ENCODE results near the gene CD44. TPM values are rescaled to one million over a fixed set of nuclear protein-coding genes. Genes with fewer than 3 reads are reported as not detected.

Gene CD44
- total and polyA plus RNA-seq, 12 donors = 7.0 to 104 (median 25.2) TPM

- Histone ChIP-seq H3K4me1 (peaks cover 0 to 34% (median 10%) of the 10 kb centered on the region in 9 donors), H3K27ac (peak overlapping the region; percentile 8 to 88 (median 72)), H3K9me3 (no peaks in the 10 kb centered on the region), H3K4me3 (no peak overlapping the region), H3K36me3 (no peaks in the 10 kb centered on the region), H3K27me3 (no peaks in the 10 kb centered on the region)
- TF ChIP-seq CTCF (IDR thresholded peaks at IDR 0.05) = no peak
- intact Hi-C loops (cut with DNase I) = loop anchor here in 4 of 10 donors (5.0 to 10.0 kb wide), 5 partner anchors 118 to 324 kb away; no protein-coding TSS in a partner anchor
- ATAC-seq (peak; percentile 55 to 96 (median 92)), DNase-seq (peak in 1 of 2 donors; percentile 60)
- WGBS, 2 donors = 26 to 32% methylated on average over 2 of the region's 2 CpGs
Measured at GRCh38 chr11:35246745-35247144, 107.8 kb downstream of the CD44 start.

DNA sequence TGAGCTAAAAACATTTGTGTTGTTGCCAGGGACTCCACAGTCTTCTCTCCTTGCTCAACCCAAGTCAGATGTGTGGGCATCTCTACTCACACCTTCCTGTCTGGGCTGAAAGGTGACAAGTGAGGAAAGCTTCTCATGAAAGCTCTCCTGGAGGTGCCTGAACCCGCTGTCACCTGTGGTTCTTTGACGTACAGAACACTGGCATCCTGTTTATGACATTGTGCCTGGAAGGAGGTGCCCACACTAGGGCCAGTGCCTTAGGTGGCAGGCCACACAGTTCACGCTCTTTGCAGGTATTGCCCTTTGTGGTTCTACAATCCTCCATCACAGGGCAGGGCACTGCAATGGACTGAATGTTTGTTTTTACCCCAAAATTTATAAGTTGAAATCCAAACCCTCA lies 108.5 kb downstream of the CD44 start:
- ATAC-seq (peak in 6 of 8 donors; percentile 12 to 51 (median 26)), DNase-seq (no peak)
- intact Hi-C loops (cut with DNase I) = loop anchor here in 4 of 10 donors (5.0 to 10.0 kb wide), 5 partner anchors 117 to 325 kb away; no protein-coding TSS in a partner anchor
- H3K9me3 ChIP-seq = no peaks in the 10 kb centered on the region
- peak overlapping the region in 8 of 10 donors; percentile 50 to 88 (median 83) for H3K27ac ChIP-seq
- no peak for TF ChIP-seq CTCF (IDR thresholded peaks at IDR 0.05)
- H3K27me3 ChIP-seq = no peaks in the 10 kb centered on the region
- no peak overlapping the region for H3K4me3 ChIP-seq
- H3K4me1 ChIP-seq = peaks cover 0 to 34% (median 10%) of the 10 kb centered on the region in 9 donors
- no peaks in the 10 kb centered on the region for H3K36me3 ChIP-seq
- WGBS, 2 donors = 81 to 87% methylated on average over 3 of the region's 3 CpGs

DNA sequence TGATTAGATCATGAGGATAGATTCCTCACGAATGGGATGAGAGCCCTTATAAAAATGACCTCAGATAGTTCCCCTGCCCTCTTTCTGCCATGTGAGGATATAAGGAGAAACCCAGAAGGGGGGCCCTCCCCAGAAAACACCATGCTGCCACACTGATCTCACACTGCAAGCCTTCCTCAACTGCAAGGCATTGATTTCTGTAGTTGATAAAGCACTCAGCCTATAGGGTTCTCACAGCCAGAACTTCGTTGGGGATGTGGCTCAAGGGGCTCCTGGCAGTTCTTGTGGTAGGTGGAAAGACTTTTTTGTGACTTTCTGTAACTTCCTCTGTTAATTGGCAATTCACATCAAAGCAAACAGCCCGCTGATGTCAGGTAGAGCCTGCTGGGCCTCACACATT lies 108.9 kb downstream of the CD44 start:
- Histone ChIP-seq H3K27ac (peak overlapping the region in 7 of 10 donors; percentile 50 to 88 (median 84)), H3K36me3 (no peaks in the 10 kb centered on the region), H3K27me3 (no peaks in the 10 kb centered on the region), H3K9me3 (no peaks in the 10 kb centered on the region), H3K4me3 (no peak overlapping the region), H3K4me1 (peaks cover 0 to 34% (median 10%) of the 10 kb centered on the region in 9 donors)
- TF ChIP-seq CTCF (IDR thresholded peaks at IDR 0.05) = no peak
- no peak for DNase-seq
- ATAC-seq = no peak
- WGBS, 2 donors = 84 to 88% methylated on average over 3 of the region's 3 CpGs
- intact Hi-C loops (cut with DNase I) = loop anchor here in 4 of 10 donors (5.0 to 10.0 kb wide), 5 partner anchors 117 to 326 kb away; no protein-coding TSS in a partner anchor

- Histone ChIP-seq H3K9me3 (no peaks in the 10 kb centered on the region), H3K4me3 (no peak overlapping the region), H3K36me3 (no peaks in the 10 kb centered on the region), H3K27me3 (no peaks in the 10 kb centered on the region), H3K27ac (no peak overlapping the region), H3K4me1 (peaks cover 0 to 34% (median 13%) of the 10 kb centered on the region in 9 donors)
- intact Hi-C loops (cut with DNase I) = loop anchor here in 4 of 10 donors (5.0 to 10.0 kb wide), 5 partner anchors 116 to 326 kb away; no protein-coding TSS in a partner anchor
- no peak for ATAC-seq
- WGBS, 2 donors = 75 to 77% methylated on average over 4 of the region's 4 CpGs
- no peak for TF ChIP-seq CTCF (IDR thresholded peaks at IDR 0.05)
- DNase-seq = no peak
Measured at GRCh38 chr11:35248558-35249323, 109.8 kb downstream of the CD44 start.
